Activated T-cell treated with anti-CD3 and anti-CD28 coated beads for 4 hours (primary cell): ENCODE data around the gene SLC9A7.
"Not testable (repeated sequence)": the region's sequence is repeated elsewhere in the genome, so short reads cannot be mapped to it uniquely, and the experiment has no call there.

ENCODE experiments used
- DNase-seq: peaks from one replicate; pipeline ENCODE4 v3.0.0-alpha.2; 2020

Gene SLC9A7

GRCh38 chrX:46758956-46759644 is at the start of gene SLC9A7:
Gene SLC9A7, minus strand, starts transcription at chrX:46759118. Its CDS starts 89 bp downstream, at chrX:46759029.
- peak; percentile 65 for DNase-seq

- DNase-seq = no peak
Measured at GRCh38 chrX:46805270-46805669, 46.4 kb upstream of the SLC9A7 start.

- DNase-seq = no peak
Measured at GRCh38 chrX:46803140-46803539, 44.2 kb upstream of the SLC9A7 start.

GRCh38 chrX:46796574-46797191 is 37.8 kb upstream of the SLC9A7 start:
- DNase-seq = peak; percentile 55

- DNase-seq = no peak
Measured at GRCh38 chrX:46793386-46794143, 34.6 kb upstream of the SLC9A7 start.

GRCh38 chrX:46792810-46793188 is 33.9 kb upstream of the SLC9A7 start:
- no peak for DNase-seq

GRCh38 chrX:46791927-46792809 is 33.2 kb upstream of the SLC9A7 start:
- no peak for DNase-seq

- no peak for DNase-seq
Measured at GRCh38 chrX:46788902-46789301, 30.0 kb upstream of the SLC9A7 start.

- not testable (repeated sequence) for DNase-seq
Measured at GRCh38 chrX:46784437-46784836, 25.5 kb upstream of the SLC9A7 start.

- no peak for DNase-seq
Measured at GRCh38 chrX:46782034-46782433, 23.1 kb upstream of the SLC9A7 start.

- DNase-seq = no peak
Measured at GRCh38 chrX:46777971-46778810, 19.3 kb upstream of the SLC9A7 start.

- DNase-seq = no peak
Measured at GRCh38 chrX:46770817-46771163, 11.9 kb upstream of the SLC9A7 start.

GRCh38 chrX:46770000-46770816 is 11.3 kb upstream of the SLC9A7 start:
- no peak for DNase-seq

- no peak for DNase-seq
Measured at GRCh38 chrX:46762963-46763362, 4.0 kb upstream of the SLC9A7 start.

- DNase-seq = no peak
Measured at GRCh38 chrX:46759645-46759974, 692 bp upstream of the SLC9A7 start.

GRCh38 chrX:46758163-46758955 is 559 bp downstream of the SLC9A7 start:
- DNase-seq = peak; percentile 3

- DNase-seq = no peak
Measured at GRCh38 chrX:46757593-46757992, 1.3 kb downstream of the SLC9A7 start.

- DNase-seq = no peak
Measured at GRCh38 chrX:46757052-46757451, 1.9 kb downstream of the SLC9A7 start.

GRCh38 chrX:46755671-46756070 is 3.2 kb downstream of the SLC9A7 start:
- DNase-seq = no peak

- no peak for DNase-seq
Measured at GRCh38 chrX:46754586-46755061, 4.3 kb downstream of the SLC9A7 start.
